GM23338 (cell line): ENCODE results near the gene DCST2. TPM values are rescaled to one million over a fixed set of nuclear protein-coding genes. Genes with fewer than 3 reads are reported as not detected.

Source experiments
- ATAC-seq: fragments of 200-7000 bp; cut with Tn5 transposase; 3 replicates; pipeline ENCODE4 v1.9.1; 2020
- DNase-seq: peaks from one replicate; pipeline ENCODE4 v3.0.0-alpha.2; 2015; ENCODE audit warnings: low spot score
- H2AFZ ChIP-seq: fragments of 200-600 bp; sonication (generic); 2 replicates; pipeline ENCODE4 v1.8.0; 2016; ENCODE audit warnings: antibody characterized with exemption, mild to moderate bottlenecking, moderate library complexity
- H3F3A ChIP-seq: fragments of 200-600 bp; sonication (generic); replicated peaks from 2 replicates; pipeline ENCODE4 v1.8.0; 2017; ENCODE audit warnings: antibody characterized with exemption, mixed run types, low read depth
- H3K27ac ChIP-seq: fragments of 200-600 bp; sonication (generic); 2 replicates; pipeline ENCODE4 v1.6.1; 2016; ENCODE audit warnings: low read depth
- H3K27me3 ChIP-seq: fragments of 200-600 bp; sonication (generic); 2 replicates; pipeline ENCODE4 v1.8.0; 2016; ENCODE audit warnings: mild to moderate bottlenecking, mixed run types, moderate library complexity; ENCODE audit not compliant: insufficient read depth
- H3K36me3 ChIP-seq: fragments of 200-600 bp; sonication (generic); 2 replicates; pipeline ENCODE4 v1.8.0; 2016; ENCODE audit warnings: mild to moderate bottlenecking; ENCODE audit not compliant: insufficient read depth
- H3K4me1 ChIP-seq: fragments of 200-600 bp; sonication (generic); 2 replicates; pipeline ENCODE4 v1.8.0; 2016; ENCODE audit warnings: mild to moderate bottlenecking, moderate library complexity; ENCODE audit not compliant: insufficient read depth
- H3K4me2 ChIP-seq: fragments of 200-600 bp; sonication (generic); 2 replicates; pipeline ENCODE4 v1.7.1; 2017; ENCODE audit warnings: mixed run types
- H3K4me3 ChIP-seq: fragments of 200-600 bp; sonication (generic); 2 replicates; pipeline ENCODE4 v1.6.1; 2016; ENCODE audit warnings: mixed run types
- H3K79me2 ChIP-seq: fragments of 200-600 bp; sonication (generic); replicated peaks from 2 replicates; pipeline ENCODE4 v1.8.0; 2017; ENCODE audit warnings: mild to moderate bottlenecking; ENCODE audit not compliant: insufficient read depth
- H3K9me2 ChIP-seq: fragments of 200-600 bp; sonication (generic); 2 replicates; pipeline ENCODE4 v1.8.0; 2017; ENCODE audit not compliant: insufficient read depth
- H4K20me1 ChIP-seq: fragments of 200-600 bp; sonication (generic); replicated peaks from 2 replicates; pipeline ENCODE4 v1.8.0; 2017; ENCODE audit warnings: mild to moderate bottlenecking; ENCODE audit not compliant: insufficient read depth
- H3K27ac Mint-ChIP-seq: 2 replicates; pipeline ENCODE4 v1.8.0; 2020; ENCODE audit warnings: inconsistent platforms, mild to moderate bottlenecking, moderate library complexity, mixed read lengths
- H3K27me3 Mint-ChIP-seq: 3 replicates; pipeline ENCODE4 v1.8.0; 2022; ENCODE audit warnings: low read depth, mild to moderate bottlenecking, moderate library complexity, mixed read lengths, inconsistent platforms; ENCODE audit not compliant: insufficient read depth, poor library complexity
- H3K36me3 Mint-ChIP-seq: 3 replicates; pipeline ENCODE4 v1.8.0; 2021; ENCODE audit warnings: low read depth, mild to moderate bottlenecking, inconsistent platforms, moderate library complexity, mixed read lengths
- H3K4me1 Mint-ChIP-seq: 3 replicates; pipeline ENCODE4 v1.8.0; 2020; ENCODE audit warnings: mild to moderate bottlenecking, inconsistent platforms, mixed read lengths
- H3K4me3 Mint-ChIP-seq: 3 replicates; pipeline ENCODE4 v1.8.0; 2021; ENCODE audit warnings: moderate library complexity, mild to moderate bottlenecking, inconsistent platforms, mixed read lengths
- H3K9me3 Mint-ChIP-seq: 3 replicates; pipeline ENCODE4 v1.8.0; 2020; ENCODE audit warnings: moderate library complexity, mild to moderate bottlenecking, inconsistent platforms, mixed read lengths
- CREB1 ChIP-seq: fragments of 250-450 bp; sonication (Bioruptor Pico); IDR thresholded peaks from 2 replicates; pipeline ENCODE4 v1.5.0; 2020; ENCODE audit warnings: low read depth, mild to moderate bottlenecking, moderate library complexity
- EZH2 ChIP-seq: fragments of 200-600 bp; sonication (generic); IDR thresholded peaks from one replicate; pipeline ENCODE4 v1.8.0; 2017; ENCODE audit warnings: antibody characterized with exemption, mild to moderate bottlenecking, low read depth; ENCODE audit not compliant: unreplicated experiment
- EZH2phosphoT487 ChIP-seq: fragments of 200-600 bp; sonication (generic); IDR thresholded peaks from one replicate; pipeline ENCODE4 v1.8.1; 2018; ENCODE audit warnings: antibody characterized with exemption; ENCODE audit not compliant: unreplicated experiment
- JUNB ChIP-seq: IDR thresholded peaks from one replicate; pipeline ENCODE4 v1.6.1; 2016; ENCODE audit warnings: antibody characterized with exemption; ENCODE audit not compliant: unreplicated experiment
- NANOG ChIP-seq: IDR thresholded peaks from 2 replicates; pipeline ENCODE4 v1.6.1; 2016; ENCODE audit warnings: antibody characterized with exemption, borderline replicate concordance
- POLR2AphosphoS5 ChIP-seq: IDR thresholded peaks from 2 replicates; pipeline ENCODE4 v1.6.1; 2016; ENCODE audit warnings: antibody characterized with exemption, low read depth
- STAT1 ChIP-seq: IDR thresholded peaks from one replicate; pipeline ENCODE4 v1.6.1; 2016; ENCODE audit warnings: antibody characterized with exemption; ENCODE audit not compliant: unreplicated experiment
- ZNF114 ChIP-seq: fragments of 250-450 bp; sonication (Bioruptor Pico); IDR thresholded peaks from 2 replicates; pipeline ENCODE4 v1.5.0; 2020; ENCODE audit warnings: mild to moderate bottlenecking, moderate library complexity
- ZNF331 ChIP-seq: fragments of 250-450 bp; sonication (Bioruptor Pico); IDR thresholded peaks from 2 replicates; pipeline ENCODE4 v1.5.0; 2020; ENCODE audit warnings: low read depth, mild to moderate bottlenecking, moderate library complexity
- polyA plus RNA-seq: library from polyadenylated mRNA; unstranded; fragments of >200 nt; fragmentation: Nextera tagmentation; extraction: Ambion mirVana; gene quantifications from 2 replicates; pipeline ENCODE4 v1.2.1, GENCODE V29; 2016
- total RNA-seq: library from RNA; depleted of rRNA; stranded (reverse); fragments of >200 nt; shearing (Covaris generic); gene quantifications from 2 replicates; pipeline ENCODE4 v1.2.3, GENCODE V29; 2014
- TF ChIP-seq, protein P1 (sequence below): fragments of 250-450 bp; sonication (Bioruptor Pico); IDR thresholded peaks from 2 replicates; pipeline ENCODE4 v1.5.0; 2020; ENCODE audit warnings: mild to moderate bottlenecking, moderate library complexity
- TF ChIP-seq, protein P2 (sequence below), 2 experiments: fragments of 200-600 bp in 1 of 2; sonication (generic) in 1 of 2; conservative IDR thresholded peaks; 2 replicates each; pipeline versions ENCODE4 v1.5.1 to v1.6.1; 2016 to 2017; ENCODE audit warnings: antibody characterized with exemption in 2 of 2, low read depth in 2 of 2, mild to moderate bottlenecking in 2 of 2, moderate library complexity in 1 of 2
- TF ChIP-seq, protein P3 (sequence below): IDR thresholded peaks from one replicate; pipeline ENCODE4 v1.6.1; 2018; ENCODE audit warnings: antibody characterized with exemption; ENCODE audit not compliant: unreplicated experiment

The DCST2 gene
- total and polyA plus RNA-seq, 2 experiments from 2014 or later: 0.78 TPM; not detected in 1

DNA sequence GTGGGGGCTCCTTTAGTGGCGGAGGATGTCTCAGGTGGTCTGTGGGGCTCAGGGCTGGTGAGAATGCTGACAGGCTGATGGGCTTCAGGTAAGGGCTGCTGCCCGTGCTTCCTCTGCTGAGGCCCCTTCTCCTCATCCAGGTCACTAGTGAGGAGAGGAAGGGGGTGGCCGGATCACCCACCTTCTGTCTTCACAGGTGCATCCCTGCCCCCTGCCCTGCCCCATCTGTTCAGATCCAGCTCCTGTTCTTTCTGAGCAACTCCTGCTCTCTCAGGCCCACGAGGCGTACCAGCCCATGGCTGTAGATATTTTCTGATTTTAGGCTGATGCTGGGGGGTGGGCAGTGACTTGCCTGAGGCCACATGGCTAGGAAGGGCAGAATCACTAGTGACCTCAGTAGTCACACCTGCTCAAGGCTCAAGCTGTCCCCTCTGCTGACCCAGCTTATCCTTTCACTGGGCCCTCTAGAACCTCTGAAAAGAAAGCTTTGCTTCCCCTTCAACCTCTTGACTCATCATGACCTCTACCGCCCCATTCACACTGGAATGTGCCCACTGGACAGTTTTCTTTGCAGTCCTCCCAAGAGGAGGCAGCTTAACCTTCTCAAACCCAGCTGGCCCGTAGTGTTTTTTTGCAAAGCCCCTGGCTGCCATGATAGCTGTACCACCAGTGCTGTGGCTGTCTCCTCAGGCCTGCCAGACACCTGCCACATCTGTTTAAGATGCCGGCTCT lies 14.8 kb downstream of the DCST2 start (continued):
- TF ChIP-seq, protein P1, sequence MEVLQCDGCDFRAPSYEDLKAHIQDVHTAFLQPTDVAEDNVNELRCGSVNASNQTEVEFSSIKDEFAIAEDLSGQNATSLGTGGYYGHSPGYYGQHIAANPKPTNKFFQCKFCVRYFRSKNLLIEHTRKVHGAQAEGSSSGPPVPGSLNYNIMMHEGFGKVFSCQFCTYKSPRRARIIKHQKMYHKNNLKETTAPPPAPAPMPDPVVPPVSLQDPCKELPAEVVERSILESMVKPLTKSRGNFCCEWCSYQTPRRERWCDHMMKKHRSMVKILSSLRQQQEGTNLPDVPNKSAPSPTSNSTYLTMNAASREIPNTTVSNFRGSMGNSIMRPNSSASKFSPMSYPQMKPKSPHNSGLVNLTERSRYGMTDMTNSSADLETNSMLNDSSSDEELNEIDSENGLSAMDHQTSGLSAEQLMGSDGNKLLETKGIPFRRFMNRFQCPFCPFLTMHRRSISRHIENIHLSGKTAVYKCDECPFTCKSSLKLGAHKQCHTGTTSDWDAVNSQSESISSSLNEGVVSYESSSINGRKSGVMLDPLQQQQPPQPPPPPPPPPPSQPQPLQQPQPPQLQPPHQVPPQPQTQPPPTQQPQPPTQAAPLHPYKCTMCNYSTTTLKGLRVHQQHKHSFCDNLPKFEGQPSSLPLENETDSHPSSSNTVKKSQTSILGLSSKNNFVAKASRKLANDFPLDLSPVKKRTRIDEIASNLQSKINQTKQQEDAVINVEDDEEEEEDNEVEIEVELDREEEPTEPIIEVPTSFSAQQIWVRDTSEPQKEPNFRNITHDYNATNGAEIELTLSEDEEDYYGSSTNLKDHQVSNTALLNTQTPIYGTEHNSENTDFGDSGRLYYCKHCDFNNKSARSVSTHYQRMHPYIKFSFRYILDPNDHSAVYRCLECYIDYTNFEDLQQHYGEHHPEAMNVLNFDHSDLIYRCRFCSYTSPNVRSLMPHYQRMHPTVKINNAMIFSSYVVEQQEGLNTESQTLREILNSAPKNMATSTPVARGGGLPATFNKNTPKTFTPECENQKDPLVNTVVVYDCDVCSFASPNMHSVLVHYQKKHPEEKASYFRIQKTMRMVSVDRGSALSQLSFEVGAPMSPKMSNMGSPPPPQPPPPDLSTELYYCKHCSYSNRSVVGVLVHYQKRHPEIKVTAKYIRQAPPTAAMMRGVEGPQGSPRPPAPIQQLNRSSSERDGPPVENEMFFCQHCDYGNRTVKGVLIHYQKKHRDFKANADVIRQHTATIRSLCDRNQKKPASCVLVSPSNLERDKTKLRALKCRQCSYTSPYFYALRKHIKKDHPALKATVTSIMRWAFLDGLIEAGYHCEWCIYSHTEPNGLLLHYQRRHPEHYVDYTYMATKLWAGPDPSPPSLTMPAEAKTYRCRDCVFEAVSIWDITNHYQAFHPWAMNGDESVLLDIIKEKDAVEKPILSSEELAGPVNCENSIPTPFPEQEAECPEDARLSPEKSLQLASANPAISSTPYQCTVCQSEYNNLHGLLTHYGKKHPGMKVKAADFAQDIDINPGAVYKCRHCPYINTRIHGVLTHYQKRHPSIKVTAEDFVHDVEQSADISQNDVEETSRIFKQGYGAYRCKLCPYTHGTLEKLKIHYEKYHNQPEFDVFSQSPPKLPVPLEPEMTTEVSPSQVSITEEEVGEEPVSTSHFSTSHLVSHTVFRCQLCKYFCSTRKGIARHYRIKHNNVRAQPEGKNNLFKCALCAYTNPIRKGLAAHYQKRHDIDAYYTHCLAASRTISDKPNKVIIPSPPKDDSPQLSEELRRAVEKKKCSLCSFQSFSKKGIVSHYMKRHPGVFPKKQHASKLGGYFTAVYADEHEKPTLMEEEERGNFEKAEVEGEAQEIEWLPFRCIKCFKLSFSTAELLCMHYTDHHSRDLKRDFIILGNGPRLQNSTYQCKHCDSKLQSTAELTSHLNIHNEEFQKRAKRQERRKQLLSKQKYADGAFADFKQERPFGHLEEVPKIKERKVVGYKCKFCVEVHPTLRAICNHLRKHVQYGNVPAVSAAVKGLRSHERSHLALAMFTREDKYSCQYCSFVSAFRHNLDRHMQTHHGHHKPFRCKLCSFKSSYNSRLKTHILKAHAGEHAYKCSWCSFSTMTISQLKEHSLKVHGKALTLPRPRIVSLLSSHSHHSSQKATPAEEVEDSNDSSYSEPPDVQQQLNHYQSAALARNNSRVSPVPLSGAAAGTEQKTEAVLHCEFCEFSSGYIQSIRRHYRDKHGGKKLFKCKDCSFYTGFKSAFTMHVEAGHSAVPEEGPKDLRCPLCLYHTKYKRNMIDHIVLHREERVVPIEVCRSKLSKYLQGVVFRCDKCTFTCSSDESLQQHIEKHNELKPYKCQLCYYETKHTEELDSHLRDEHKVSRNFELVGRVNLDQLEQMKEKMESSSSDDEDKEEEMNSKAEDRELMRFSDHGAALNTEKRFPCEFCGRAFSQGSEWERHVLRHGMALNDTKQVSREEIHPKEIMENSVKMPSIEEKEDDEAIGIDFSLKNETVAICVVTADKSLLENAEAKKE: no peak
- TF ChIP-seq EZH2 (no peak), ZNF331 (CRISPR knock-in tag) (no peak), ZNF114 (CRISPR knock-in tag) (no peak)
- TF ChIP-seq, protein P2, sequence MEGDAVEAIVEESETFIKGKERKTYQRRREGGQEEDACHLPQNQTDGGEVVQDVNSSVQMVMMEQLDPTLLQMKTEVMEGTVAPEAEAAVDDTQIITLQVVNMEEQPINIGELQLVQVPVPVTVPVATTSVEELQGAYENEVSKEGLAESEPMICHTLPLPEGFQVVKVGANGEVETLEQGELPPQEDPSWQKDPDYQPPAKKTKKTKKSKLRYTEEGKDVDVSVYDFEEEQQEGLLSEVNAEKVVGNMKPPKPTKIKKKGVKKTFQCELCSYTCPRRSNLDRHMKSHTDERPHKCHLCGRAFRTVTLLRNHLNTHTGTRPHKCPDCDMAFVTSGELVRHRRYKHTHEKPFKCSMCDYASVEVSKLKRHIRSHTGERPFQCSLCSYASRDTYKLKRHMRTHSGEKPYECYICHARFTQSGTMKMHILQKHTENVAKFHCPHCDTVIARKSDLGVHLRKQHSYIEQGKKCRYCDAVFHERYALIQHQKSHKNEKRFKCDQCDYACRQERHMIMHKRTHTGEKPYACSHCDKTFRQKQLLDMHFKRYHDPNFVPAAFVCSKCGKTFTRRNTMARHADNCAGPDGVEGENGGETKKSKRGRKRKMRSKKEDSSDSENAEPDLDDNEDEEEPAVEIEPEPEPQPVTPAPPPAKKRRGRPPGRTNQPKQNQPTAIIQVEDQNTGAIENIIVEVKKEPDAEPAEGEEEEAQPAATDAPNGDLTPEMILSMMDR (conservative IDR thresholded peaks at IDR 0.05; ENCODE audit: low read depth in 2 of 2): no peak

DNA sequence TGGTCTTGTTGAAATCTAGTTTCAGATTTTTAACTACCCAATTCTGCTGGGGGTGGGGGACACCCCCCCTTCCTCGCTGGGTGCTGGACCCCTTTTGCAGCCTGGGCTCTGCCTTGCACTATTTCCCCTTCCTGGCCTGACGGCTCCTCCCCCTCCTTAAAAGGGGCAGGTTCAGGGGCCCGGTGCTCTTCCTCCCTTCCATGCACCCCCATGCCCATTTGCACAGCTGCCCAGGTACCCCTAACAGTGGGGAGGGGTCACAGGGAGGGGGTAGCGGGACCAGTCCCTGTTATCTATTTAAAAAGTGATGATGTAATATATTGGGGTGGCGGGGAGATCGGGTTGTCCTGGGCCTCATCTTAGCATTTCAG lies 15.7 kb downstream of the DCST2 start:
- peaks cover 29% of the 10 kb centered on the region for H3K36me3 Mint-ChIP-seq
- peaks cover 24% of the 10 kb centered on the region for H3K27me3 Mint-ChIP-seq
- no peak overlapping the region for H3K27ac ChIP-seq
- ATAC-seq (no peak; the same call in 2 of the 3 replicates), DNase-seq (no peak)
- H3K27ac Mint-ChIP-seq: no peak overlapping the region
- peak overlapping the region; percentile 65 for H3K4me3 Mint-ChIP-seq
- peaks cover 3% of the 10 kb centered on the region for H3K79me2 ChIP-seq
- H3K4me1 ChIP-seq: peaks cover 24% of the 10 kb centered on the region
- H3K4me3 ChIP-seq: peak overlapping the region; percentile 66
- peak overlapping the region; percentile 81 for H3K4me2 ChIP-seq
- H2AFZ ChIP-seq: no peak overlapping the region
- no peaks in the 10 kb centered on the region for H3K9me2 ChIP-seq
- H3K36me3 ChIP-seq: no peaks in the 10 kb centered on the region
- H3K9me3 Mint-ChIP-seq: no peaks in the 10 kb centered on the region
- peaks cover 45% of the 10 kb centered on the region for H3K4me1 Mint-ChIP-seq
- H3F3A ChIP-seq: no peaks in the 10 kb centered on the region
- H4K20me1 ChIP-seq: peaks cover 6% of the 10 kb centered on the region; the same call in 1 of the 2 replicates
- H3K27me3 ChIP-seq: no peaks in the 10 kb centered on the region
- no peak for TF ChIP-seq JUNB
- no peak for TF ChIP-seq NANOG
- no peak for TF ChIP-seq CREB1 (CRISPR knock-in tag)
- no peak for TF ChIP-seq POLR2AphosphoS5
- TF ChIP-seq EZH2phosphoT487: no peak
- TF ChIP-seq ZNF114 (CRISPR knock-in tag): no peak
- TF ChIP-seq STAT1: no peak
- TF ChIP-seq, protein P3, sequence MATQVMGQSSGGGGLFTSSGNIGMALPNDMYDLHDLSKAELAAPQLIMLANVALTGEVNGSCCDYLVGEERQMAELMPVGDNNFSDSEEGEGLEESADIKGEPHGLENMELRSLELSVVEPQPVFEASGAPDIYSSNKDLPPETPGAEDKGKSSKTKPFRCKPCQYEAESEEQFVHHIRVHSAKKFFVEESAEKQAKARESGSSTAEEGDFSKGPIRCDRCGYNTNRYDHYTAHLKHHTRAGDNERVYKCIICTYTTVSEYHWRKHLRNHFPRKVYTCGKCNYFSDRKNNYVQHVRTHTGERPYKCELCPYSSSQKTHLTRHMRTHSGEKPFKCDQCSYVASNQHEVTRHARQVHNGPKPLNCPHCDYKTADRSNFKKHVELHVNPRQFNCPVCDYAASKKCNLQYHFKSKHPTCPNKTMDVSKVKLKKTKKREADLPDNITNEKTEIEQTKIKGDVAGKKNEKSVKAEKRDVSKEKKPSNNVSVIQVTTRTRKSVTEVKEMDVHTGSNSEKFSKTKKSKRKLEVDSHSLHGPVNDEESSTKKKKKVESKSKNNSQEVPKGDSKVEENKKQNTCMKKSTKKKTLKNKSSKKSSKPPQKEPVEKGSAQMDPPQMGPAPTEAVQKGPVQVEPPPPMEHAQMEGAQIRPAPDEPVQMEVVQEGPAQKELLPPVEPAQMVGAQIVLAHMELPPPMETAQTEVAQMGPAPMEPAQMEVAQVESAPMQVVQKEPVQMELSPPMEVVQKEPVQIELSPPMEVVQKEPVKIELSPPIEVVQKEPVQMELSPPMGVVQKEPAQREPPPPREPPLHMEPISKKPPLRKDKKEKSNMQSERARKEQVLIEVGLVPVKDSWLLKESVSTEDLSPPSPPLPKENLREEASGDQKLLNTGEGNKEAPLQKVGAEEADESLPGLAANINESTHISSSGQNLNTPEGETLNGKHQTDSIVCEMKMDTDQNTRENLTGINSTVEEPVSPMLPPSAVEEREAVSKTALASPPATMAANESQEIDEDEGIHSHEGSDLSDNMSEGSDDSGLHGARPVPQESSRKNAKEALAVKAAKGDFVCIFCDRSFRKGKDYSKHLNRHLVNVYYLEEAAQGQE: no peak
- no peak for TF ChIP-seq EZH2
